GM23338 (cell line): ENCODE data around the gene SENP8.

Source experiments
- CREB1 ChIP-seq: fragments of 250-450 bp; sonication (Bioruptor Pico); IDR thresholded peaks from 2 replicates; pipeline ENCODE4 v1.5.0; 2020; ENCODE audit warnings: low read depth, mild to moderate bottlenecking, moderate library complexity
- EZH2 ChIP-seq: fragments of 200-600 bp; sonication (generic); IDR thresholded peaks from one replicate; pipeline ENCODE4 v1.8.0; 2017; ENCODE audit warnings: antibody characterized with exemption, mild to moderate bottlenecking, low read depth; ENCODE audit not compliant: unreplicated experiment
- EZH2phosphoT487 ChIP-seq: fragments of 200-600 bp; sonication (generic); IDR thresholded peaks from one replicate; pipeline ENCODE4 v1.8.1; 2018; ENCODE audit warnings: antibody characterized with exemption; ENCODE audit not compliant: unreplicated experiment
- POLR2AphosphoS5 ChIP-seq: IDR thresholded peaks from 2 replicates; pipeline ENCODE4 v1.6.1; 2016; ENCODE audit warnings: antibody characterized with exemption, low read depth
- STAT1 ChIP-seq: IDR thresholded peaks from one replicate; pipeline ENCODE4 v1.6.1; 2016; ENCODE audit warnings: antibody characterized with exemption; ENCODE audit not compliant: unreplicated experiment
- ZNF114 ChIP-seq: fragments of 250-450 bp; sonication (Bioruptor Pico); IDR thresholded peaks from 2 replicates; pipeline ENCODE4 v1.5.0; 2020; ENCODE audit warnings: mild to moderate bottlenecking, moderate library complexity
- ZNF331 ChIP-seq: fragments of 250-450 bp; sonication (Bioruptor Pico); IDR thresholded peaks from 2 replicates; pipeline ENCODE4 v1.5.0; 2020; ENCODE audit warnings: low read depth, mild to moderate bottlenecking, moderate library complexity
- TF ChIP-seq, protein P1 (sequence below), 2 experiments: fragments of 200-600 bp in 1 of 2; sonication (generic) in 1 of 2; conservative IDR thresholded peaks; 2 replicates each; pipeline versions ENCODE4 v1.5.1 to v1.6.1; 2016 to 2017; ENCODE audit warnings: antibody characterized with exemption in 2 of 2, low read depth in 2 of 2, mild to moderate bottlenecking in 2 of 2, moderate library complexity in 1 of 2
- TF ChIP-seq, protein P2 (sequence below): IDR thresholded peaks from one replicate; pipeline ENCODE4 v1.6.1; 2018; ENCODE audit warnings: antibody characterized with exemption; ENCODE audit not compliant: unreplicated experiment
- TF ChIP-seq, protein P3 (sequence below): IDR thresholded peaks from 2 replicates; pipeline ENCODE4 v1.6.1; 2016; ENCODE audit warnings: antibody characterized with exemption
- TF ChIP-seq, protein P4 (sequence below): fragments of 250-450 bp; sonication (Bioruptor Pico); IDR thresholded peaks from 2 replicates; pipeline ENCODE4 v1.5.0; 2020; ENCODE audit warnings: mild to moderate bottlenecking, moderate library complexity

DNA sequence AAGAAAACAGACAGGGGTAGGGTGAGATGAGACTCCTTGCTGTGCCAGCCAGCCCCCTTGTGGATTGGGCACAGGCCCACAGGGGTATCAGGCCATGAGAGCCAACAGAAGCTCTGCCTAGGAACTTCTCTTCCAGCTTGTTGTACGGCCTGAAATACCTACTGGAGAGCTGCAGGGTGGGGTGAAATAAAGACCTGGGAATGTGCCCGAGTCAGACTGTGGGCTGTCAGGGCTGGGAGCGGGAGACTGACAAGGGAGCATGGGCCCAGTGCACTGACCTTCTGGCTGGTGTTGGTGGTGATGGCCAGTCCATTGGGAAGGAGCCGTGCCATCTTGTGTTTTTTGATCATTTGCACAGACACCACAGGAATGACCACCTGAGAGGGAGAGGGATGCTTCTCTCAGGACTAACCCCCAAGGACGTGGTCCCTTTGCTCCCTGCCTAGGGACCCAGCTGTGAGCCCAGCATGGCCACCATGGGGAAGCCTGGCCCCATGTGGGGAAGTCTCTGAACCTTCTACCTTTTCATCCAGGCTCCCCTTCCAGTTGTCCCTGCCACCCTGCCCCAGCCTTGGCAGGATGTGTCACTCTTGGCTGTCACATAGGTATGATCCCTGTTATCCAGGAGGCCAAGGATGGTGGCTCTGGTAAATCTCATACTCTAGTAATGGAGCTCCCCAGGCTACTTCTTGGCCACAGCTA is 48.7 kb downstream of the SENP8 start:
- TF ChIP-seq, protein P1, sequence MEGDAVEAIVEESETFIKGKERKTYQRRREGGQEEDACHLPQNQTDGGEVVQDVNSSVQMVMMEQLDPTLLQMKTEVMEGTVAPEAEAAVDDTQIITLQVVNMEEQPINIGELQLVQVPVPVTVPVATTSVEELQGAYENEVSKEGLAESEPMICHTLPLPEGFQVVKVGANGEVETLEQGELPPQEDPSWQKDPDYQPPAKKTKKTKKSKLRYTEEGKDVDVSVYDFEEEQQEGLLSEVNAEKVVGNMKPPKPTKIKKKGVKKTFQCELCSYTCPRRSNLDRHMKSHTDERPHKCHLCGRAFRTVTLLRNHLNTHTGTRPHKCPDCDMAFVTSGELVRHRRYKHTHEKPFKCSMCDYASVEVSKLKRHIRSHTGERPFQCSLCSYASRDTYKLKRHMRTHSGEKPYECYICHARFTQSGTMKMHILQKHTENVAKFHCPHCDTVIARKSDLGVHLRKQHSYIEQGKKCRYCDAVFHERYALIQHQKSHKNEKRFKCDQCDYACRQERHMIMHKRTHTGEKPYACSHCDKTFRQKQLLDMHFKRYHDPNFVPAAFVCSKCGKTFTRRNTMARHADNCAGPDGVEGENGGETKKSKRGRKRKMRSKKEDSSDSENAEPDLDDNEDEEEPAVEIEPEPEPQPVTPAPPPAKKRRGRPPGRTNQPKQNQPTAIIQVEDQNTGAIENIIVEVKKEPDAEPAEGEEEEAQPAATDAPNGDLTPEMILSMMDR (conservative IDR thresholded peaks at IDR 0.05; ENCODE audit: low read depth in 2 of 2), result no peak
- TF ChIP-seq EZH2, result no peak
- TF ChIP-seq, protein P2, sequence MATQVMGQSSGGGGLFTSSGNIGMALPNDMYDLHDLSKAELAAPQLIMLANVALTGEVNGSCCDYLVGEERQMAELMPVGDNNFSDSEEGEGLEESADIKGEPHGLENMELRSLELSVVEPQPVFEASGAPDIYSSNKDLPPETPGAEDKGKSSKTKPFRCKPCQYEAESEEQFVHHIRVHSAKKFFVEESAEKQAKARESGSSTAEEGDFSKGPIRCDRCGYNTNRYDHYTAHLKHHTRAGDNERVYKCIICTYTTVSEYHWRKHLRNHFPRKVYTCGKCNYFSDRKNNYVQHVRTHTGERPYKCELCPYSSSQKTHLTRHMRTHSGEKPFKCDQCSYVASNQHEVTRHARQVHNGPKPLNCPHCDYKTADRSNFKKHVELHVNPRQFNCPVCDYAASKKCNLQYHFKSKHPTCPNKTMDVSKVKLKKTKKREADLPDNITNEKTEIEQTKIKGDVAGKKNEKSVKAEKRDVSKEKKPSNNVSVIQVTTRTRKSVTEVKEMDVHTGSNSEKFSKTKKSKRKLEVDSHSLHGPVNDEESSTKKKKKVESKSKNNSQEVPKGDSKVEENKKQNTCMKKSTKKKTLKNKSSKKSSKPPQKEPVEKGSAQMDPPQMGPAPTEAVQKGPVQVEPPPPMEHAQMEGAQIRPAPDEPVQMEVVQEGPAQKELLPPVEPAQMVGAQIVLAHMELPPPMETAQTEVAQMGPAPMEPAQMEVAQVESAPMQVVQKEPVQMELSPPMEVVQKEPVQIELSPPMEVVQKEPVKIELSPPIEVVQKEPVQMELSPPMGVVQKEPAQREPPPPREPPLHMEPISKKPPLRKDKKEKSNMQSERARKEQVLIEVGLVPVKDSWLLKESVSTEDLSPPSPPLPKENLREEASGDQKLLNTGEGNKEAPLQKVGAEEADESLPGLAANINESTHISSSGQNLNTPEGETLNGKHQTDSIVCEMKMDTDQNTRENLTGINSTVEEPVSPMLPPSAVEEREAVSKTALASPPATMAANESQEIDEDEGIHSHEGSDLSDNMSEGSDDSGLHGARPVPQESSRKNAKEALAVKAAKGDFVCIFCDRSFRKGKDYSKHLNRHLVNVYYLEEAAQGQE, result no peak
- no peak for TF ChIP-seq CREB1 (CRISPR knock-in tag)
- no peak for TF ChIP-seq POLR2AphosphoS5
- TF ChIP-seq STAT1, result no peak
- TF ChIP-seq, protein P3, sequence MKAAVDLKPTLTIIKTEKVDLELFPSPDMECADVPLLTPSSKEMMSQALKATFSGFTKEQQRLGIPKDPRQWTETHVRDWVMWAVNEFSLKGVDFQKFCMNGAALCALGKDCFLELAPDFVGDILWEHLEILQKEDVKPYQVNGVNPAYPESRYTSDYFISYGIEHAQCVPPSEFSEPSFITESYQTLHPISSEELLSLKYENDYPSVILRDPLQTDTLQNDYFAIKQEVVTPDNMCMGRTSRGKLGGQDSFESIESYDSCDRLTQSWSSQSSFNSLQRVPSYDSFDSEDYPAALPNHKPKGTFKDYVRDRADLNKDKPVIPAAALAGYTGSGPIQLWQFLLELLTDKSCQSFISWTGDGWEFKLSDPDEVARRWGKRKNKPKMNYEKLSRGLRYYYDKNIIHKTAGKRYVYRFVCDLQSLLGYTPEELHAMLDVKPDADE, result no peak
- TF ChIP-seq EZH2phosphoT487, result no peak
- TF ChIP-seq ZNF331, result no peak
- TF ChIP-seq, protein P4, sequence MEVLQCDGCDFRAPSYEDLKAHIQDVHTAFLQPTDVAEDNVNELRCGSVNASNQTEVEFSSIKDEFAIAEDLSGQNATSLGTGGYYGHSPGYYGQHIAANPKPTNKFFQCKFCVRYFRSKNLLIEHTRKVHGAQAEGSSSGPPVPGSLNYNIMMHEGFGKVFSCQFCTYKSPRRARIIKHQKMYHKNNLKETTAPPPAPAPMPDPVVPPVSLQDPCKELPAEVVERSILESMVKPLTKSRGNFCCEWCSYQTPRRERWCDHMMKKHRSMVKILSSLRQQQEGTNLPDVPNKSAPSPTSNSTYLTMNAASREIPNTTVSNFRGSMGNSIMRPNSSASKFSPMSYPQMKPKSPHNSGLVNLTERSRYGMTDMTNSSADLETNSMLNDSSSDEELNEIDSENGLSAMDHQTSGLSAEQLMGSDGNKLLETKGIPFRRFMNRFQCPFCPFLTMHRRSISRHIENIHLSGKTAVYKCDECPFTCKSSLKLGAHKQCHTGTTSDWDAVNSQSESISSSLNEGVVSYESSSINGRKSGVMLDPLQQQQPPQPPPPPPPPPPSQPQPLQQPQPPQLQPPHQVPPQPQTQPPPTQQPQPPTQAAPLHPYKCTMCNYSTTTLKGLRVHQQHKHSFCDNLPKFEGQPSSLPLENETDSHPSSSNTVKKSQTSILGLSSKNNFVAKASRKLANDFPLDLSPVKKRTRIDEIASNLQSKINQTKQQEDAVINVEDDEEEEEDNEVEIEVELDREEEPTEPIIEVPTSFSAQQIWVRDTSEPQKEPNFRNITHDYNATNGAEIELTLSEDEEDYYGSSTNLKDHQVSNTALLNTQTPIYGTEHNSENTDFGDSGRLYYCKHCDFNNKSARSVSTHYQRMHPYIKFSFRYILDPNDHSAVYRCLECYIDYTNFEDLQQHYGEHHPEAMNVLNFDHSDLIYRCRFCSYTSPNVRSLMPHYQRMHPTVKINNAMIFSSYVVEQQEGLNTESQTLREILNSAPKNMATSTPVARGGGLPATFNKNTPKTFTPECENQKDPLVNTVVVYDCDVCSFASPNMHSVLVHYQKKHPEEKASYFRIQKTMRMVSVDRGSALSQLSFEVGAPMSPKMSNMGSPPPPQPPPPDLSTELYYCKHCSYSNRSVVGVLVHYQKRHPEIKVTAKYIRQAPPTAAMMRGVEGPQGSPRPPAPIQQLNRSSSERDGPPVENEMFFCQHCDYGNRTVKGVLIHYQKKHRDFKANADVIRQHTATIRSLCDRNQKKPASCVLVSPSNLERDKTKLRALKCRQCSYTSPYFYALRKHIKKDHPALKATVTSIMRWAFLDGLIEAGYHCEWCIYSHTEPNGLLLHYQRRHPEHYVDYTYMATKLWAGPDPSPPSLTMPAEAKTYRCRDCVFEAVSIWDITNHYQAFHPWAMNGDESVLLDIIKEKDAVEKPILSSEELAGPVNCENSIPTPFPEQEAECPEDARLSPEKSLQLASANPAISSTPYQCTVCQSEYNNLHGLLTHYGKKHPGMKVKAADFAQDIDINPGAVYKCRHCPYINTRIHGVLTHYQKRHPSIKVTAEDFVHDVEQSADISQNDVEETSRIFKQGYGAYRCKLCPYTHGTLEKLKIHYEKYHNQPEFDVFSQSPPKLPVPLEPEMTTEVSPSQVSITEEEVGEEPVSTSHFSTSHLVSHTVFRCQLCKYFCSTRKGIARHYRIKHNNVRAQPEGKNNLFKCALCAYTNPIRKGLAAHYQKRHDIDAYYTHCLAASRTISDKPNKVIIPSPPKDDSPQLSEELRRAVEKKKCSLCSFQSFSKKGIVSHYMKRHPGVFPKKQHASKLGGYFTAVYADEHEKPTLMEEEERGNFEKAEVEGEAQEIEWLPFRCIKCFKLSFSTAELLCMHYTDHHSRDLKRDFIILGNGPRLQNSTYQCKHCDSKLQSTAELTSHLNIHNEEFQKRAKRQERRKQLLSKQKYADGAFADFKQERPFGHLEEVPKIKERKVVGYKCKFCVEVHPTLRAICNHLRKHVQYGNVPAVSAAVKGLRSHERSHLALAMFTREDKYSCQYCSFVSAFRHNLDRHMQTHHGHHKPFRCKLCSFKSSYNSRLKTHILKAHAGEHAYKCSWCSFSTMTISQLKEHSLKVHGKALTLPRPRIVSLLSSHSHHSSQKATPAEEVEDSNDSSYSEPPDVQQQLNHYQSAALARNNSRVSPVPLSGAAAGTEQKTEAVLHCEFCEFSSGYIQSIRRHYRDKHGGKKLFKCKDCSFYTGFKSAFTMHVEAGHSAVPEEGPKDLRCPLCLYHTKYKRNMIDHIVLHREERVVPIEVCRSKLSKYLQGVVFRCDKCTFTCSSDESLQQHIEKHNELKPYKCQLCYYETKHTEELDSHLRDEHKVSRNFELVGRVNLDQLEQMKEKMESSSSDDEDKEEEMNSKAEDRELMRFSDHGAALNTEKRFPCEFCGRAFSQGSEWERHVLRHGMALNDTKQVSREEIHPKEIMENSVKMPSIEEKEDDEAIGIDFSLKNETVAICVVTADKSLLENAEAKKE (CRISPR knock-in tag), result no peak
- no peak for TF ChIP-seq ZNF114 (CRISPR knock-in tag)
